D721Med (cell line): ENCODE measurements around the gene SCUBE3.

Experiments
- DNase-seq: peaks from one replicate; pipeline ENCODE4 v3.0.0; 2011; ENCODE audit warnings: low spot score; ENCODE audit not compliant: insufficient read length
- FAIRE-seq: peaks from 2 replicates; lab custom pipeline; 2011; peaks lifted over from hg19 to GRCh38; lab: Jason Lieb, UNC
- CTCF ChIP-seq: IDR thresholded peaks from 2 replicates; pipeline ENCODE4 v1.5.1; 2012; ENCODE audit warnings: mild to moderate bottlenecking, control low read depth; ENCODE audit not compliant: insufficient read depth; ENCODE audit errors: missing control alignments

SCUBE3 gene

DNA sequence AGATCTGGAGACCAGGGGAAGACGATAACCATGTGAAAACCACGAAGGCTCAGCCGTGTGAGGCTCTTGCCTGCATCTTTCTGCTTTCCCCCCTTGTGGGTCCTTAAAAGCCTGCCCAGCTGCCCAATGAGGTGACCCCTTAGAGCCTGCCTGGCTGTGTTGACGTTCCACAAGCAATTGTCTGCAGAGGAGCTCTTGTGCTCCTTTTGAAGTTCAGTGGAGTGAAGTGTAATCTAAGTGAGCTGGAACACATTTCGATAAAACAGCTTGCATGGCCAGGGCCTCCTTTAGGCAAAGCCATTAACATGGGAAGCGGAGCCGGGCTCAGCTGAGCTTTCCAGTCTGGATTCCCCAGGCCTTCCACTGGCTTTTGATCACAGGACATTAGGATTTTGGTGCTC, 45.3 kb upstream of the SCUBE3 start:
- no peak for DNase-seq
- no peak for FAIRE-seq
- TF ChIP-seq CTCF = no peak

- TF ChIP-seq CTCF = no peak
- FAIRE-seq (no peak), DNase-seq (no peak)
These were observed 43.6 kb upstream of the SCUBE3 start for GRCh38 chr6:35170166-35170565.

DNA sequence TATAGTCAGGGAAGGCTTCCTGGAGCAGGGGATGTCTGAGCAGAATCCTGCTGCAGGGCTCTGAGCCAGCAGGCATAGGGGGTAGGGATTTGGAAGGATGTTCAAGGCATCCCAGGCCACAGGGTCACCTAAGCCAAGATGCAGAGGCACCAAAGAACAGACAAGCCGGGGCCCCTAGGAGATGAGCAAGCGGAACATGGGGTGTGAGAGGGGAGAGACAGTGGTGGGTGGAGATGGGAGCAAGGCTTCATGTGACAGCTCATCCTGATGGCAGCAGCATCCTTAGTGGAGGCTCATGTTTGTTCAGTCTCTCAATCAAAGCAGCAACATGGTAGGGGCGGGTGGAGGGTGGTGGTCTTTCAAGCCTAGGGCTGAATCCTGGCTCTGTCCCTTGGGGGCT, 42.9 kb upstream of the SCUBE3 start:
- no peak for TF ChIP-seq CTCF
- FAIRE-seq (no peak), DNase-seq (no peak)

DNA sequence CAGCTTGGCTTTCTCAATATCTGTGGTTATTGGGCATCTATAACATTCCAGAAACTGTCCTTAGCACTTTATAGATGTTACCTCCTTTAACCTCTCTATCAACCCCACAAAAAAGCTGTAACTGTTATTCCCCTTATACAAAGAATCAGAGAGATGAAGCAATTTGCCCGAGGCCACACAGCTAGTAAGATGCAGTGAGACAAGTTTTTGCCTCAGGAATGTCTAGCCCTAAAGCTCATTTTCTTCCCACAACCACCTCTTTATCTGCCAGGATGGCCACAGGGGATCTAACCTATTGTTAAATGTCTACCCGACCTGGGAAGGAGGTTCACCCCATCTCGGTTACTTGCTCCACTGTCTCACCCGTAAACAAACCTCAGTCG, 40.7 kb upstream of the SCUBE3 start:
- no peak for FAIRE-seq
- no peak for TF ChIP-seq CTCF

GRCh38 chr6:35173427-35174087, 40.2 kb upstream of the SCUBE3 start:
- FAIRE-seq (no peak), DNase-seq (no peak)
- TF ChIP-seq CTCF = no peak

More for the DNA sequence above, 40.7 kb upstream of the SCUBE3 start:
- DNase-seq = no peak

DNA sequence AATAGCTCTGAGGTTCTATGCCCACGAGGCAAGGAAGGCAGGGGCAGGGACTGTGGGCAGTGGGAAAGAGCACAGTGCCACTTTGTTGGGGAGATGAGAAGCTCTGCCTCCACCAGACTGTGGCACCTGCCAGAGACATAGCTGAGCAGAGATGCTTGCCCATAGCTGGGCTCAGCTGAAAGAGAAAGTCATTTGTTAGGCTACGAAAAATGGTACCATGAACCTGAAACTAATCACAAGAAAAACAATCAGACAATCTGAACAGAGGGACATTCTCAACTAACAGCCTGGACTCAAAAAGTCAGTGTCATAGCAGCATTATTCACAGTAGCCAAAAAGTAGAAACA, 39.7 kb upstream of the SCUBE3 start:
- DNase-seq (no peak), FAIRE-seq (no peak)
- TF ChIP-seq CTCF = no peak

DNA sequence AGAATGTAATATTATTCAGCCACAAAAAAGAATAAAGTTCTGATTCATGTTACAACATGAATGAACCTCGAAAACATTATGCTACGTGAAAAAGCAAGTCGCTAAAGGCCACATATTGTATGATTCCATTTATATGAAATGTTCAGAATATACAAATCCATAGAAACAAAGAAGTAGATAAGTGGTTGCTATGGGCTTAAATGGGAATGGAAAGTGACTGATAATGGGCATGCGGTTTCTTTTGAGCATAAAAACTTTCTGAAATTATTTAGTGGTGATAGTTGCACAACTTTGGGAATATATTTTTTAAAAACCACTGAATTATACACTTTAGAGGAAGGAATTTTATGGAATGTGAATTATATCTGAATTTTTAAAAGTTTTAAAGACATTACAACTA, 39.3 kb upstream of the SCUBE3 start:
- DNase-seq = no peak
- TF ChIP-seq CTCF = no peak
- FAIRE-seq = no peak
